ENCODE data around the gene TNPO3. TPM values are rescaled to one million over a fixed set of nuclear protein-coding genes. Genes with fewer than 3 reads are reported as not detected.
A peak's percentile ranks its signal among the peaks of the same experiment; 100 is the strongest.

TNPO3 gene
- total and polyA plus RNA-seq, 2 of the 4 experiments (the other 2 are of a cell fraction) = 24.2 to 77.2 TPM

DNA sequence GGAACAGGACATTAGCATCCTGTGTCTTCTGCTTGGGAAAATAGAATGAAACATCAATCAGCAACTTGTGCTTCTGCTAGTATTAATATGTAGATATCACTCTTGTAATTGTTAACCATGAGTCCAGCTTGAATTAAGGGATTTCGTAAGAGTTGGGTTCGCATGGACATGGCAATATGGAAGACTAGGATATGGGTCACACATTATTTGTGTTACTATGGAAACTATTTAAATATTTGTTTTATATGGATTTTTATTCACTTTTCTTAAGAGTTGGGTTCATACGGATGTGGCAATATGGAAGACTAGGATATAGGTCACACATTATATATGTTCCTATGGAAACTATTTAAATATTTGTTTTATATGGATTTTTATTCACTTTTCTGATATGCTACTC, 24.5 kb downstream of the TNPO3 start:
- no peak overlapping the region for H4K8ac ChIP-seq (ENCODE audit: low read depth in 2 of 2, low read length in 2 of 2)
- no peaks in the 10 kb centered on the region for H3K4me1 ChIP-seq (ENCODE audit: control insufficient read depth, insufficient read depth, low read length)
- H2BK5ac ChIP-seq (ENCODE audit: low read depth, low read length, poor library complexity, severe bottlenecking) = no peak overlapping the region
- in situ Hi-C loops (cut with MboI; ENCODE audit: low sequenced_read_pairs) (no loop called here), intact Hi-C loops (cut with micrococcal nuclease) (no loop called here), dilution Hi-C loops (cut with HindIII; ENCODE audit: low sequenced_read_pairs, unreplicated experiment) (no loop called here)
- peak; percentile 49; the same call in 1 of the 2 replicates for TF ChIP-seq CEBPB (IDR thresholded peaks at IDR 0.05; ENCODE audit: low read depth, low read length)
- no peak for TF ChIP-seq FOS (IDR thresholded peaks at IDR 0.05; ENCODE audit: low read depth, low read length)
- TF ChIP-seq CHD1 (IDR thresholded peaks at IDR 0.05; ENCODE audit: low read depth, low read length) = no peak
- TF ChIP-seq SMC3 (IDR thresholded peaks at IDR 0.05; ENCODE audit: low read depth, low read length) = no peak
- H3K18ac ChIP-seq (ENCODE audit: low read depth, low read length) = no peak overlapping the region
- H4K20me1 ChIP-seq (ENCODE audit: insufficient read depth, low read length) = peaks cover 32% of the 10 kb centered on the region
- no peak for DNase-seq
- H2AK9ac ChIP-seq (replicated peaks; ENCODE audit: low read depth, low read length, poor library complexity) = no peak overlapping the region
- H3K9me1 ChIP-seq (ENCODE audit: insufficient read depth, low read length) = peaks cover 10% of the 10 kb centered on the region
- H3K79me1 ChIP-seq (ENCODE audit: low read depth in 1 of 2, low read length in 2 of 2) = peaks cover 26 to 55% of the 10 kb centered on the region in 2 experiments
- no peak overlapping the region for H3K27ac ChIP-seq (ENCODE audit: insufficient read depth, low read length)
- no peak overlapping the region for H3K14ac ChIP-seq (replicated peaks; ENCODE audit: low read depth, low read length)
- CTCF ChIA-PET = interaction anchor here (0.7 kb wide), 1 partner anchor 12 kb away, joined by 6 read pairs; no protein-coding TSS in a partner anchor
- H3K36me3 ChIP-seq (ENCODE audit: control insufficient read depth, insufficient read depth, low read length) = peaks cover 10% of the 10 kb centered on the region
- WGBS, 2 experiments (ENCODE audit: extremely low coverage in 2 of 2, insufficient read length in 1 of 2) = 100% methylated on average over 2 of the region's 3 CpGs; no CpG with 5 or more reads in 1 of the 2 experiments
- no peak overlapping the region for H3K56ac ChIP-seq (ENCODE audit: extremely low read depth, insufficient read depth, low read length)
- no peak for ATAC-seq (ENCODE audit: low read depth)
- H2BK15ac ChIP-seq (ENCODE audit: low read depth, low read length) = no peak overlapping the region
- no TSS peak for BruUV-seq (replicated peaks)
- H4K5ac ChIP-seq (ENCODE audit: low read depth, low read length) = no peak overlapping the region
- H2AFZ ChIP-seq (replicated peaks; ENCODE audit: low read length, poor library complexity) = no peak overlapping the region
- POLR2A ChIA-PET (ENCODE audit: unreplicated experiment) = no interaction called here
- no peak overlapping the region for H3K4me2 ChIP-seq (ENCODE audit: low read depth, low read length)
- H3K9me3 ChIP-seq (ENCODE audit: control insufficient read depth, insufficient read depth, low read length) = no peaks in the 10 kb centered on the region
- H2BK120ac ChIP-seq (ENCODE audit: low read depth, low read length) = no peak overlapping the region
- no peak overlapping the region for H3K4ac ChIP-seq (ENCODE audit: low read depth, low read length)
- H4K91ac ChIP-seq (ENCODE audit: insufficient read depth, low read depth, low read length) = no peak overlapping the region
- no peak overlapping the region for H3K4me3 ChIP-seq (ENCODE audit: insufficient read depth, low read depth, low read length)
- no peak overlapping the region for H2BK20ac ChIP-seq (ENCODE audit: low read depth, low read length)
- H3K9ac ChIP-seq (ENCODE audit: low read depth, low read length) = no peak overlapping the region
- H2AK5ac ChIP-seq (ENCODE audit: low read depth, low read length) = no peak overlapping the region
- H3K27me3 ChIP-seq (ENCODE audit: control insufficient read depth, insufficient read depth, low read length) = no peaks in the 10 kb centered on the region
- no peak overlapping the region; the same call in 1 of the 2 replicates for H3K23ac ChIP-seq (ENCODE audit: low read depth, low read length)
